Ramos (cell line): ENCODE data around the gene PALM.

ENCODE experiments used
- in situ Hi-C: fragments of 300-500 bp; cut with MboI; formaldehyde crosslinking; loops from one replicate; pipeline ENCODE4 v1.14.3; 2022; ENCODE audit warnings: low sequenced_read_pairs; ENCODE audit not compliant: unreplicated experiment

PALM gene

DNA sequence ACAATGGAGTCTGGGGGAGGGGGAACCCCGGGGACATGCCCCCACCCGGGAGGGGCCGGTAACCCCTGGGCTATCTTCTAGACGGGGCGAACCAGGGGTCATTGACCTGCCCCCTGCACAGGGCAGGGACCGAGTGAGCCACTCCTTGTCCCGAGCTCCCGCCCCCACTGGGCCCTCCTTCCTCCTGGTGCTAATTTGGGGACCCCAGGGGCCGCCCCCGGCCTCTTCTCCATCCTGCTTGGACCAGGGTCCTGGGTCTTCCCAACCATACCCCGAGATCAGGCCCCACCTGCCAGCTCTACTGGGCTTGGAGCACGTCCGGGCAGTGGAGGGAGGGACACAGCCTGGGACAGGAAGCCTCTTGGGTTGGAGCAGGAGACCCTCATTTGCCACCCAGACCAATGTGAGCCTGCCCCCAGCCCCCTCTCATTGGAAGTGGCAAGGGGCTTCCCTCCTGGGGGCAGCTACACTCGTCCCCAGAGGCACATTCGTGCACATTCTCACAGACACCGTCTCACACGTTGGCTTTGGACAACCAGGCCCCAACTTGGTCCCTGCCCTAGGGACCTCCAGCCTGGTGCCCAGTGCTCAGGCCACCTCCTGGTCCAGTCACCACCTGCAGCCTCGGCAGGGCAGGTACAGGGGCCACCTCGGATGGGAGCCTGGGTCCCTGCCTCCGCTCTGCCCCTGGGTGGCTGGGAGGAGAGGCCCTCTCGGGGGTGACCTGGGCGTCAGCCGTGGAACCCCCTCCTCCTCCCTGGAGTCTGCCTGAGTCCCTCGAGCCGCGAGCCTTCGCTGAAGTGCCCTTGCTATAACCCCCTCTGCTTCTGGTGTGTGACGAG, 38.9 kb downstream of the PALM start:
- in situ Hi-C loops = no loop called here

DNA sequence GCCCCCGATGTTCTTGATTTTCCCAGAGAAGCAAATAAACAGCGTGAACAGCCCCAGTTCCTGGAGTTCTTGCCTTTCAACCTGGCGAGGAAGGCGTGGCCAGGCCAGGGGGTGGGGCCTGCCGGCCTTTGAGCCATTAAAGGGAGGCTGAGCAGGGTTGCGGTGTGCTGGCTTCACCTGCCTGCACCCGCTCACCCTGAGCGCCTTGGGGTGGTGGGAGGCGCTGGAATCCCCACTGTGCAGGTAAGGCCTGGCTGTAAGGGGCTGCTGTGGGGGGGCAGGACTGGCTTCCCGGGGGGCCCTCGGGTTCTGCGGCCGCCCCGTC, 39.5 kb downstream of the PALM start:
- in situ Hi-C loops = no loop called here

DNA sequence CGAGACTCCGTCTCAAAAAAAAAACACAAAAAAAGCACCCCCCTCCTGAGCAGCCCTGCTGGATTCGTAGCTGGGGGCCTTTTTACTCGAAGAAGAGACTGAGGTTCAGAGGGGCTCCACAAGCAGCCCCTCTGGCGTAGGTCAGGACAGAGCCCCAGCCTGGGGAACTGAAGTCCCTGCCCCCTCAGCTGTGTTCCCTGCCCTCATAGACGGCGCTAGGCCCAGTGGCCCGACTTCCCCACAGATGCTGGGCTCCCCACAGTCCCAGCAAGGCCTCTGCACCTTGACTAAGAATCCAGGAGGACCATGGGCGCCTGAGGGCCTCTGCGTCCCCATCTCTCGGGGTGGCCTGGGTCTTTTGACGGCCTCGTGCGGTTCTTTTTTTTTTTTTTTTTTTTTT, 41.1 kb downstream of the PALM start:
- in situ Hi-C loops = no loop called here

DNA sequence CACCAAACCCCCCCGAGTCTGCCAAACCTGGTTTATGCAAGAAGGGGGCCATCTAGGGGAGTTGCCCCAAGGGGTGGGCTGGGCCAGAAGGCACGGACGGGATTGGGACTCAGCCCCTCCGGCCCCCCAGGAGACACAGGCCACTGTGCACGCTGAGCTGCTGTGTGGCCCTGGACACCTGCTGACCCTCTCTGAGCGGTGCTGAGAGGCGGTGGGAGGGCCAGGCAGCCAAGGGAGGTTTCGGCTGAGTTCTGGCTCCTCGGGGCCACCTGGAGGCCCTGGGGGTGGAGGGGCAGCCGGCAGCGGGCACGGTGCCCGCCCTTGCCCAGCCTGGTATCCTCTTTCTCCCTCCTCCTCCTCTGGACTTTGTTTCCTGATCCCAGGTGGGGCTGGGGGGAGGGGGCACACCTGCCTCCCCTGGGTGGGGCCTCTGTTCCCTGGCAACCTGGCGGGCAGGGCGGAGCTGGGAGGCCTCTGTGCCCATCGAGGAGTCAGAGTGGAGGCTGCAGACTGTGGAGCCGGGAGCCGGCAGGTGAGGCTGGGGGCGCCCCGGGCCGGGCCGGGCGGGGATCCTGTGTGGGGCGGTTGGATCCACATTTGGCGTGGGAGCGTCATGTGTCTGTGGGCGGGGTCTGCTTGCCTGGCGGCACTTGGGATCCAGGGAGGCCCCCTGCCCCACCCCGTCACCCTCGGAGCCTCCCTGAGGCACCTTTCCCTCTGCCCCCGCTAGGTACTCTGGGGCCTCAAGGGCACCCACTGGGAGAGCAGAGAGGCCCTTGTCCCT, 42.1 kb downstream of the PALM start, which contains the start of gene MISP:
Gene MISP (plus strand): TSS at position 473 of the 784 bp plus-strand sequence. CDS start 5,835 bp downstream, outside the sequence.
- in situ Hi-C loops = no loop called here

DNA sequence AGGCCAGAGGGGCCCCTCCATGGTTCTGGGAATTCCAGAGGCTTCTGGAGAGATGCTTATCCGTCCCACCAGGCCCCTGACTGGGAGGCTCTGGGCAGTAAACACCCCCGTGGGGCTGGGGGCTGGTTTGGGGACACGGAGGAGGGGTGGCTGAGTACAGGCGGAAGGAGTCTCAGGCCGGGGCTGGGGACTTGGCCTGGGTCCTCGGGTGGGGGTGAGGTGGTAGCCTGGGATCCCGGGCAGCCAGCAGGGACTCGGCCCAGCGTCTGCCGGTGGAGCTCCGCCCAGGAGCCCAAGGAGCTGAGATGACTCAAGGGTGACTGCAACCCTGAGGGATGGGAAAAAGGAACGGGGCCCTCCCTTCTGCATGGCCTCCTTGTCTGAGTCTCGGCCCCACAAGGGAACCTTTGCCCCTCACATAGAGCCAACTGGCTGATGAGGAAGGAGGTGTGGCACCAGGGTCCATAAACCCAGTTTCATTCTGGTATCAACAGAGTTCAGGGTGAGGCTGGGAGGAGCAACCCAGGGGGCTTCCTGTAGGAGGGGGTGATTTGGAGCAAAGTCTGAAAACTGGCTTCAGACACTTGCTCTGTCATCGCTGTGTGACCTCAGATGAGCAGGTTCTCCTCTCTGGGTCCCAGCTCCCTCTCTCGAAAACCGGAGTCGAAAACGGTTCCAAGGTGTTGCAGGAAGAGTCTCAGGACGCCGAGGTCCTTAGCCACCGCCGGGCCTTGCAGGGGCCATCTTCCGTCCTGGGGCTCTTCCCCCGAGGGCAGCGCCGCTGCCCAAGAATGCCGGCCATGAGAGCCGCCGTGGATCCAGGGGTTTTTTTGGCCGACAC, 43.0 kb downstream of the PALM start:
- in situ Hi-C loops = no loop called here

DNA sequence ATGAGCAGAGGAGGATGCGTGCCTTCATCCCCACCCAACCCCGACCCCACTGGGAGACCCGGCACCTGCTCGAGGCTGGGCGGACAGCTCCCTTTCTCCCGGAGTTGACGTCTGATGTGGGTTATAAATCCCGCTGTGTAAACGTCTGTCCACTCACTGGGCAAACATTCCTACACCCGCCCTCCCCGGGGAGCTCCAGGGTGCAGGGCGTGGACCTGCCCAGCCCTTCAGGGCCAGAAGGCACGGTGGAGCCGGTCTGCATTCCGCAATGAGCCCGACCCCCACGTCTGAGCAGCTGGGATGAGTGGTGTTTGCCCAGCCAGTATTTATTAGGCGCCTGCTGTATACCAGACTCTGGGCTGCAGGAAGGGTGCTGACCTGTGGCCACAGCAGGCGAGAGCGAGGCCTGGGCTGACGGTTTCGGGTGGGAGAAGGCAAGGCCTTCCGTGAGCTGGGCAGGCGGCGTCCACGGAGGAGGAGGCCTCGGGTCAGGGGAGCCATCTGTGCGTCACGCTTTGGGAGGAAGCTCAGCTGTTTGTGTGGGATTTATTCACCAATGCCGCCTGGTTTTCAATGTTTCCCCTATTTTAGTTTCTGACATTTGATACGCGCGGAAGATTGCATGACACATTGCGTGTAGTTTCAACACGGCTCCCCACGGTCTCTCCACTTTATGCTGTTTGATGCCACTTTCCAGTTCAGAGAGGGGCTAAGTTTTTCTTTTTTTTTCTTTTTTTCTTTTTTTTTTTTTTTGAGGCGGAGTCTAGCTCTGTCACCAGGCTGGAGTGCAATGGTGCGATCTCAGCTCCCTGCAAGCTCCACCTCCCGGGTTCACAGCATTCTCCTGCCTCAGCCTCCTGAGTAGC, 44.1 kb downstream of the PALM start:
- in situ Hi-C loops = no loop called here

DNA sequence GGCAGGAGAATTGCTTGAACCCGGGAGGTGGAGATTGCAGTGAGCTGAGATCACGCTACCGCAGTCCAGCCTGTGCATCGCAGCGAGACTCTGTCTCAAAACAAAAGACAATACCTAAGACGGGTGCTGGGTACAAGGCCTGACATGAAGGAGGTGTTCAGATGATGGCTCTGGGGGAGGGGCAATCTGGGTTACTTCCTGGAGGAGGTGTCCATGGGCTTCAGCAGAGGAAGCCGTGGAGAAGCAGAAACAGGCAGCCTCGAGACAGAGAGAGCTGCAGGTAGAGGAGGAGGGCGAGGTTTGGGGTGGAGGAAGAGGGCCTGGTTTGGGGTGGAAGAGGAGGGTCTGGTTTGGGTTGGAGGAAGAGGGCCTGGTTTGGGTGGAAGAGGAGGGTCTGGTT, 45.8 kb downstream of the PALM start:
- in situ Hi-C loops = no loop called here

DNA sequence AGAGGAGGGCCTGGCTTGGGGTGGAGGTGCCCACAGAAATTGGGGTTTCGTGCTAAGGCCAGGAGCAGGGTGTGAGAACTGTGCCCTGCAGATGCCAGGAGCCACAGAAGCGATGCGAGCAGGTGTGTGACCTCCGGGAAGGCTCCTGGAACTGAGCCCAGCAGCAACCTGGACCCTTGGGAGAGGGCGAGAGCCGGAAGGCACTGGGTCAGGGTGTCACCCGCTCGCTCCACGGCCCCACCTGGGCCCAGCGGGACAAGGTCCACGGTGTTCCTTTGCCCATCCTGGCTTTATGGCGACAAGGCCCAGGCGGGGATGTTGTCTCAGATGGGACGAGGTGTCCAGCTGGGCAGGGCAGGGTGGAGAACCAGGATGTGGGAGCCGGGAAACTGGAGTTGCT, 46.3 kb downstream of the PALM start:
- in situ Hi-C loops = no loop called here

DNA sequence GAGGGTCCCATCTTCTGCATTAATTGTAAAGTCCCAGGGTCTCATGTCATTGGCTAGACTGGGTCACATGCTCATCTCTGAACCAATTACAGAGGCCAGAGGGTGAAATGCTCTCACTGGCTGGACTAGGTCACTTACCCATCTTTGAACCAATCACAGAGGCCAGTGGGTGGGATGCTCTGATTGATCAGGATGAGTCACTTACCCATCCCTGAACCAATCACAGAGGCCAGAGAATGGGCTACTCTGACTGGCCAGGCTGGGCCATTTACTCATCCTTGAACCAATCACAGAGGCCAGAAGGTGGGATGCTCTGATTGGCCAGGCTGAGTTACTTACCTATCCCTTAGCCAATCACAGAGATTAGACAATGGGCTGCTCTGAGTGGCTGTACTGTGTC, 47.5 kb downstream of the PALM start:
- in situ Hi-C loops = no loop called here

DNA sequence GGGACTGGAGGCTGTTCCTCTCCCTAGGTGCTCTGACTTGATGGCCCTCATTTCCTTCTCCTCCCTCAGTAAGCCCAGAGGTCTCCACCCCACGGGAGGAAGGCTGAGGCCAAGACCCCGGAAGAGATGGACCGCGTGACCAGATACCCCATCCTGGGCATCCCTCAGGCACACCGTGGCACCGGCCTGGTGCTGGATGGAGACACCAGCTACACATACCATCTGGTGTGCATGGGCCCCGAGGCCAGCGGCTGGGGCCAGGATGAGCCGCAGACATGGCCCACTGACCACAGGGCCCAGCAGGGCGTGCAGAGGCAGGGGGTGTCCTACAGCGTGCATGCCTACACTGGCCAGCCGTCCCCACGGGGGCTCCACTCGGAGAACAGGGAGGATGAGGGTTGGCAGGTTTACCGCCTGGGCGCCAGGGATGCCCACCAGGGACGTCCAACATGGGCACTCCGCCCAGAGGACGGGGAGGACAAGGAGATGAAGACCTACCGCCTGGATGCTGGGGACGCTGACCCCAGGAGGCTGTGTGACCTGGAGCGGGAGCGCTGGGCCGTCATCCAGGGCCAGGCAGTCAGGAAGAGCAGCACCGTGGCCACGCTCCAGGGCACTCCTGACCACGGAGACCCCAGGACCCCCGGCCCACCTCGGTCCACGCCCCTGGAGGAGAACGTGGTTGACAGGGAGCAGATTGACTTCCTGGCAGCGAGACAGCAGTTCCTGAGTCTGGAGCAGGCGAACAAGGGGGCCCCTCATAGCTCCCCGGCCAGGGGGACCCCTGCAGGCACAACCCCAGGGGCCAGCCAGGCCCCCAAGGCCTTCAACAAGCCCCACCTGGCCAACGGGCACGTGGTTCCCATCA, 48.3 kb downstream of the PALM start:
- in situ Hi-C loops = no loop called here

DNA sequence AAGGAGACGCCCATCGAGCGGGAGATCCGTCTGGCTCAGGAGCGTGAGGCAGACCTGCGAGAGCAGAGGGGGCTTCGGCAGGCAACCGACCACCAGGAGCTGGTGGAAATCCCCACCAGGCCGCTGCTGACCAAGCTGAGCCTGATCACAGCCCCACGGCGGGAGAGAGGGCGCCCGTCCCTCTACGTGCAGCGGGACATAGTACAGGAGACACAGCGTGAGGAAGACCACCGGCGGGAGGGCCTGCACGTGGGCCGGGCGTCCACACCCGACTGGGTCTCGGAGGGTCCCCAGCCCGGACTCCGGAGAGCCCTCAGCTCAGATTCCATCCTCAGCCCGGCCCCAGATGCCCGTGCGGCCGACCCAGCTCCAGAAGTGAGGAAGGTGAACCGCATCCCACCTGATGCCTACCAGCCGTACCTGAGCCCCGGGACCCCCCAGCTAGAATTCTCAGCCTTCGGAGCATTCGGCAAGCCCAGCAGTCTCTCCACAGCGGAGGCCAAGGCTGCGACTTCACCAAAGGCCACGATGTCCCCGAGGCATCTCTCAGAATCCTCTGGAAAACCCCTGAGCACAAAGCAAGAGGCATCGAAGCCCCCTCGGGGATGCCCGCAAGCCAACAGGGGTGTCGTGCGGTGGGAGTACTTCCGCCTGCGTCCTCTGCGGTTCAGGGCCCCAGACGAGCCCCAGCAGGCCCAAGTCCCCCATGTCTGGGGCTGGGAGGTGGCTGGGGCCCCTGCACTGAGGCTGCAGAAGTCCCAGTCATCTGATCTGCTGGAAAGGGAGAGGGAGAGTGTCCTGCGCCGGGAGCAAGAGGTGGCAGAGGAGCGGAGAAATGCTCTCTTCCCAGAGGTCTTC, 49.3 kb downstream of the PALM start:
- in situ Hi-C loops = no loop called here

DNA sequence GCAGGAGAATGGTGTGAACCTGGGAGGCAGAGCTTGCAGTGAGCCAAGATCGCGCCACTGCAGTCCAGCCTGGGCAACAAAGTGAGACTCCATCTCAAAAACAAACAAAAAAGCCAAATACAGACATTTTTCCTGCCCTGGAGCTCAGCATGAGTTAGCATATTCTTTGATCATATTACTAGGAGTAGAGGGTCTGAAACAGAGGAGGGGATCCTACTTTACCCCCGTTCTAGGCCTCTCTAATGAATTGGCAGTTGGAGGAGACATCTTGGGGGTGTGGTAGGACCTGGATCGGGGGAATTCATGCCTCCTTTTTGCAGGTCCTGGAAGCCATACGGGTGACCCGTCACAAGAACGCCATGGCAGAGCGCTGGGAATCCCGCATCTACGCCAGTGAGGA, 54.4 kb downstream of the PALM start:
- in situ Hi-C loops = loop anchor here (5.0 kb wide), 1 partner anchor 84 kb away; no protein-coding TSS in a partner anchor

DNA sequence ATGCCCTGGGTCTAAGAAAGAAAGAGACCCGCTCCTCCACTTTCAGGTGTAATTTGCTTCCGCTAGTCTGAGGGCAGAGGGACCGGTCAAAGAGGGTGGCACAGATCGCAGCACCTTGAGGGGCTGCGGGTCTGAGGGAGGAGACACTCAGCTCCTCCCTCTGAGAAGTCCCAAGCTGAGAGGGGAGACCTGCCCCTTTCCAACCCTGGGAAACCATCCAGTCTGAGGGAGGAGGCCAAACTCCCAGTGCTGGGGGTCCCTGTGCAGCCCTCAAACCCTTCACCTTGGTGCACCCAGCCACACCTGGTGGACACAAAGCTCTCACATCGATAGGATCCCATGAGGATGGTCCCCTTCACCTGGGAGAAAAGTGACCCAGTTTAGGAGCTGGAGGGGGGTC, 55.1 kb downstream of the PALM start:
- in situ Hi-C loops = loop anchor here (5.0 kb wide), 1 partner anchor 83 kb away; no protein-coding TSS in a partner anchor

DNA sequence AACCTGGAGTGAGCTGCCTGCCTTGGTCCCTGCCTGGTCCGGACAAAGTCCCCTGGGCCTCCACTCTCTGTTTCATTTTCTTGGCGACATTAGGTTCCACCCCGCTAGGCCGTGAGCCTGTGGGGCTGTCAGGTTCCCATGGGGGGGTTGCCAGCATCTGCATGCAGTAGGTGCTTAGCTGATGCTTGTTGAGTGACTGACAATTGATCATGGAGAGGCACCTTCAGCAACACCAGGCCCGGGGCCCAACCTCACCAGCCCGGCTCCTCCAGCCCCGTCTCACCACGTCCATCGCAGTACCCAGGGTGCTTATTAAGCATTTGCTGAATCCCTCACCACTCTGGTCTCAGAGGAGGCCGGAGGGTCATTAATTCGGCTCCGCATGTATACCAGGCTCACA, 55.6 kb downstream of the PALM start:
- in situ Hi-C loops = loop anchor here (5.0 kb wide), 1 partner anchor 83 kb away; no protein-coding TSS in a partner anchor

DNA sequence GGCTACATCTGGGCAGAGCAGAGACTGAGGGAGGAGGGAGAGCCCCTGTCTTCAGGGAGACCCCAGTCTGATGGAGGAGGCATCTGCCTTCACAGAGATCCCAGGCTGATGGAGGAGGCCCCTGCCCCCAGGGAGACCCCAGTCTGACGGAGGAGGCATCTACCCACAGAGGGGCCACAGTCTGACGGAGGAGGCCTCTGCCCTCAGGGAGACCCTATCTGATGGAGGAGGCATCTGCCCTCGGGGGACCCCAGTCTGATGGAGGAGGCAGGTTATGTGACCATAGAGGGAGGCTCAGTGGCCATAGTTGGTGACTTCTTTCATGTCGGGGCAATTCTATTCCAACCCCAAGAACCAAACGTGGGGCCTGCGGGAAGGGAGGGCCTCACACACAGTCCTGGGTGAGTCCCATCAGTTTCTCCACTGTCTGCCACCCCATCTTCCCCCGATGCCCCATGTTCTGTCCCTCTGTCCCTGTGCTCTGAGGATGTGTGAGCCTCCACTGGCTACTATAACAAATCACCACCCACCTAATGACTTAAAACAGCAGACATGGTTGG, 56.5 kb downstream of the PALM start:
- in situ Hi-C loops = loop anchor here (5.0 kb wide), 1 partner anchor 157 kb away; no protein-coding TSS in a partner anchor

DNA sequence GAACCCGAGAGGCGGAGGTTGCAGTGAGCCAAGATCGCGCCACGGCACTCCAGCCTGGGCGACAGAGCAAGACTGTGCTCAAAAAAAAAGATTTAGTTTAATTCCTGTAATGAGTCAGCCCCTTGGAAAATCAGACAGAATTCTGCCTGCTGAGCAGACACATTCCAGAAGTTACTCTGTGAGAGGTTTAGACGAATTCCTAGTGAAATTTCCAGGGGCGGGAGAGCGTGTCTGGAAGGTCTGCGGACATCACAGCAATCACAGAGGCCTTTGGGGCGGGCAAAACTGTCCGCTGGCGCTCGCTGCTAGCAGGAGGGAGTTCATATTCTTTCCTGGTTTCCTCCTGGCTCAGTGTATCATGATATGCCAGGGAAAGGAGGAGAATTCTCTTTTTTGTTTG, 59.7 kb downstream of the PALM start:
- in situ Hi-C loops = loop anchor here (5.0 kb wide), 1 partner anchor 154 kb away; no protein-coding TSS in a partner anchor

DNA sequence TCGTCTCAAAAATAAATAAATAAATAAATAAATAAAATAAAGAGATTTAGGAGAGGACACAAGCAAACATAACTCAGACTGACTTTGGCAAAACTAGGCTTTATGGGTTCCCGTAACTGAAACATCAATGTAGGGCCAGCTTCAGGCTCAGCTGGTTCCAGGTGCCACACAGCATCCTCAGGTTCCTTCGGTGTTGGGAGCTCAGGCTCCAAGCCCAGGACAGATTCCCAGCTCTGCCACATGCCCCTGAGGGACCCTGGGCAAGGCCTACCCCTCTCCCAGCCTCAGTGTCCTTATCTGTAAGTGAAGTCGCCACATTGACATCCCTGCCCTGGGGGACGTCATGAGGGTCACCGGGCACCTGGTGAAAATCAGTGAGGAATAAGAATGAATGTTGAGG, 60.9 kb downstream of the PALM start:
- in situ Hi-C loops = loop anchor here (5.0 kb wide), 2 partner anchors 153 to 213 kb away; partner anchors contain the start of gene WDR18
